Epithelial cell of esophagus (primary cell): Measurements from ENCODE around the gene ITPK1.

ENCODE experiments used
- DNase-seq: peaks from one replicate; pipeline ENCODE4 v3.0.0; 2010; ENCODE audit warnings: low read depth
- H3K4me3 ChIP-seq: 2 replicates; pipeline ENCODE4 v1.5.1; 2011; ENCODE audit warnings: mild to moderate bottlenecking, low read length, control low read depth
- TF ChIP-seq, protein P1 (sequence below): IDR thresholded peaks from 2 replicates; pipeline ENCODE4 v1.5.1; 2011; ENCODE audit warnings: low read depth, mild to moderate bottlenecking, low read length, control low read depth, inconsistent platforms; ENCODE audit not compliant: insufficient read depth; ENCODE audit errors: missing control alignments

The ITPK1 gene

DNA sequence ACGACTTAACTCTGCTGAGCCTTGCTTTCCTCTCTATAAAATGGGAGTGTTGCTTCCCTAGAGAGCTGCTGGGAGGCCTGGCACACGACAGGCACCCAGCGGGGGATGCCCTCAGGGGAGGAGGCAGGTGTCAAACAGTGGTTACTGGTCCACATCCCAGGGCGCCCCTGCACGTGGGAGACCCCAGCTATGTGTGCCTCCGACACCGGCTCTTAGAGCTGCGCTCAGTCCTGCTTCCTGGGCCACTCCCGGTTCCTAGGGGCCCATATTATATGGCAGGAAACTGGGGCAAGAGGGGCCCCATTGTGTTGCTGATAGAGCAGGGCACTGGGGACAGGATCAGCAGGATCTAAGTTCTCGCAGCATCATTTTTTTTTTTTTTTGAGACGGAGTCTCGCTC is 145.5 kb downstream of the ITPK1 start:
- TF ChIP-seq, protein P1, sequence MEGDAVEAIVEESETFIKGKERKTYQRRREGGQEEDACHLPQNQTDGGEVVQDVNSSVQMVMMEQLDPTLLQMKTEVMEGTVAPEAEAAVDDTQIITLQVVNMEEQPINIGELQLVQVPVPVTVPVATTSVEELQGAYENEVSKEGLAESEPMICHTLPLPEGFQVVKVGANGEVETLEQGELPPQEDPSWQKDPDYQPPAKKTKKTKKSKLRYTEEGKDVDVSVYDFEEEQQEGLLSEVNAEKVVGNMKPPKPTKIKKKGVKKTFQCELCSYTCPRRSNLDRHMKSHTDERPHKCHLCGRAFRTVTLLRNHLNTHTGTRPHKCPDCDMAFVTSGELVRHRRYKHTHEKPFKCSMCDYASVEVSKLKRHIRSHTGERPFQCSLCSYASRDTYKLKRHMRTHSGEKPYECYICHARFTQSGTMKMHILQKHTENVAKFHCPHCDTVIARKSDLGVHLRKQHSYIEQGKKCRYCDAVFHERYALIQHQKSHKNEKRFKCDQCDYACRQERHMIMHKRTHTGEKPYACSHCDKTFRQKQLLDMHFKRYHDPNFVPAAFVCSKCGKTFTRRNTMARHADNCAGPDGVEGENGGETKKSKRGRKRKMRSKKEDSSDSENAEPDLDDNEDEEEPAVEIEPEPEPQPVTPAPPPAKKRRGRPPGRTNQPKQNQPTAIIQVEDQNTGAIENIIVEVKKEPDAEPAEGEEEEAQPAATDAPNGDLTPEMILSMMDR, result no peak
- no peak for DNase-seq
- H3K4me3 ChIP-seq, result no peak overlapping the region

- no peak for DNase-seq
- TF ChIP-seq, protein P1, result no peak
- H3K4me3 ChIP-seq, result no peak overlapping the region
Measured at GRCh38 chr14:92969871-92970270, 145.9 kb downstream of the ITPK1 start.

GRCh38 chr14:92969430-92969829 is 146.3 kb downstream of the ITPK1 start:
- TF ChIP-seq, protein P1, result no peak
- no peak overlapping the region for H3K4me3 ChIP-seq
- no peak for DNase-seq

DNA sequence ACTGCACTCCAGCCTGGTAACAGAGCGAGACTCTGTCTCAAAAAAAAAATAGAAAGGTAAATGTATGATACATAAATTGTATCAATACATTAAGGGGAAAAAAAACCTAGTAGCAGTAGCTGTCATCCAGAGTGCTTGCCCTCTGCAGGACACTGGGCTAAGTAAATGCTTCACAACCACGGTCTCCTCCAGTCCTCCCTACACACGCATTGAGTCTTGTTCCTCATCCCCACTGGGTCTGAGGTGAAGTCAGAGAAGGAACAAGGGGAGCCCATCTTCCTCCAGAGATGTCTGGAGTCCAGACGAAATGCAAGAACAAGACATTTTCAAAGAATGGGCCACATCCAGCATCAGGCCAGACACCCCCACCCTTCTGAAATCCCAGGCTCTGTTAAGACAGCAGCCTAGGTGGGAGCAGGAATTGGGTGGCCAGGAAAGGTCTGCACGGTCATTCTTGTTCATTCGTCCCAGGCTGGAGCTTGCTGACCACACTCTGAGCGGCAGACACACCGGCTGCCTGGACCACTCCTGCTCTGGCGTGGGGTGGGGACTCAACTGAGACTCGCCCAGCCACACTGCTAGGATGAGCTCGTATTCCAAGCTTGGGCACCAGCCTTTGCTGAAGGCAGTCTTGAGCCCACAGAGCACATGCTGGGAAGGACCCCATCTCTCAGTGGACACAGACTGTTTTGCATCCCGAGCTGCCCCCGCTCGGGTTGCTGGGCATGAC is 147.3 kb downstream of the ITPK1 start:
- no peak overlapping the region for H3K4me3 ChIP-seq
- no peak for DNase-seq
- TF ChIP-seq, protein P1, result no peak

GRCh38 chr14:92967346-92967926 is 148.3 kb downstream of the ITPK1 start:
- TF ChIP-seq, protein P1, result no peak
- DNase-seq, result no peak
- no peak overlapping the region for H3K4me3 ChIP-seq

- TF ChIP-seq, protein P1, result no peak
- H3K4me3 ChIP-seq, result no peak overlapping the region
Measured at GRCh38 chr14:92965281-92965680, 150.4 kb downstream of the ITPK1 start.

More at GRCh38 chr14:92965281-92965680, 150.4 kb downstream of the ITPK1 start:
- no peak for DNase-seq
